BLaER1 treated with 17β-estradiol and CSF1 and Interleukin-3, amounts not matched to agents 10 nM and 100 nM (cell line): Measurements from ENCODE around the gene CNTN6.

Source experiments
- H3K27ac ChIP-seq, 11 experiments: shearing (Covaris generic); formaldehyde crosslinking; 2 replicates each; pipeline ENCODE4 v1.8.1; 2022
- H3K27me3 ChIP-seq, 11 experiments: shearing (Covaris generic); formaldehyde crosslinking; 2 replicates each; pipeline ENCODE4 v1.8.1; 2022
- H3K36me3 ChIP-seq, 11 experiments: shearing (Covaris generic); formaldehyde crosslinking; 2 replicates each; pipeline ENCODE4 v1.8.1; 2022
- H3K4me1 ChIP-seq, 10 experiments: shearing (Covaris generic); formaldehyde crosslinking; 2 replicates each; pipeline ENCODE4 v1.8.1; 2022
- H3K4me2 ChIP-seq, 11 experiments: shearing (Covaris generic); formaldehyde crosslinking; 2 replicates each; pipeline ENCODE4 v1.8.1; 2022
- H3K4me3 ChIP-seq, 10 experiments: shearing (Covaris generic); formaldehyde crosslinking; 2 replicates each; pipeline ENCODE4 v1.8.1; 2022
- H3K9ac ChIP-seq, 11 experiments: shearing (Covaris generic); formaldehyde crosslinking; 2 replicates each; pipeline ENCODE4 v1.8.1; 2022
- H3K9me3 ChIP-seq, 11 experiments: shearing (Covaris generic); formaldehyde crosslinking; replicated peaks in 1 of 11; 2 replicates each; pipeline ENCODE4 v1.8.1; 2022
- H4K20me1 ChIP-seq, 11 experiments: shearing (Covaris generic); formaldehyde crosslinking; 2 replicates each; pipeline ENCODE4 v1.8.1; 2022
- Cebpa-rat ChIP-seq, 11 experiments: shearing (Covaris generic); IDR thresholded peaks; 2 replicates each; pipeline ENCODE4 v1.8.1; 2022

CNTN6 gene

DNA sequence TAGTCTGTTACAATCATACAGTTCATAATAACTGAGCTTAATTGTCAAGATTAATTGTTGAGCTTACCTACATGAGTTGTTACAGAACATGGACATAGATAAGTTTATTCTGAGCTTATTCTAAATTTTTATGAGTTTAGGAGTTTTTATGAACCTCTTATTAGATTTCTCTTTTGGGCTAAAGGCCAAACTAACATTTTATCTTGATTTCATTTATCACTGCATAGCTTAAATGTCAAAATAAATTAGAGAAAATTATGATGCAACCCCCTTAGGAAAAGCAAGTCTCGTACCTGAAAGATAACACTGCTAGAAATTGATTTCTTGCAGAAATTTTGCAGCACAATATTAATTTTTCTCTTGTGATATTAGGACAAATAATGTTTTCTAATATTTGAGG is 54.5 kb downstream of the CNTN6 start:
- TF ChIP-seq Cebpa-rat (IDR thresholded peaks at IDR 0.05): no peak
- H3K27me3 ChIP-seq: no peaks in the 10 kb centered on the region
- no peaks in the 10 kb centered on the region for H3K36me3 ChIP-seq
- no peaks in the 10 kb centered on the region for H3K4me1 ChIP-seq
- no peak overlapping the region for H3K27ac ChIP-seq
- H3K9me3 ChIP-seq: no peaks in the 10 kb centered on the region
- no peak overlapping the region for H3K4me2 ChIP-seq
- H3K4me3 ChIP-seq: no peak overlapping the region
- H3K9ac ChIP-seq: no peak overlapping the region
- no peaks in the 10 kb centered on the region for H4K20me1 ChIP-seq

DNA sequence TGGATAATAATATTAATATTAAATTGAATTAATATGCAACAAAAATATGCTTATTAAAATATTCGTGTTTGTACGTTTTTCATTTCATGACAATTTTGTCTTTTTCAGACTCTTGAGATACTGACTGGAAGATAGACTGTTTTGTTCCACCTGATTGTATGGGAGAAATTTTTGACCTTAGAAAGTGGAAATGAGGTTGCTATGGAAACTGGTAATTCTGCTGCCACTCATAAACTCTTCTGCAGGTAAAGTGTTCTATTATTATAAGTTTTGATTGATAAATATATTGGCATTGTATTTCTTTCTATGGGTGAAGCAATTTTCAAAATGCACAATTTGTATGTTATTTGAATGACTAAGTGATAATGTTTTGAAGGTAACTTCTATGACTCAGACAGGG is 55.0 kb downstream of the CNTN6 start:
- TF ChIP-seq Cebpa-rat (IDR thresholded peaks at IDR 0.05): no peak
- no peak overlapping the region for H3K9ac ChIP-seq
- H4K20me1 ChIP-seq: no peaks in the 10 kb centered on the region
- no peaks in the 10 kb centered on the region for H3K27me3 ChIP-seq
- H3K27ac ChIP-seq: no peak overlapping the region
- no peak overlapping the region for H3K4me2 ChIP-seq
- no peaks in the 10 kb centered on the region for H3K4me1 ChIP-seq
- H3K4me3 ChIP-seq: no peak overlapping the region
- H3K9me3 ChIP-seq: no peaks in the 10 kb centered on the region
- no peaks in the 10 kb centered on the region for H3K36me3 ChIP-seq

DNA sequence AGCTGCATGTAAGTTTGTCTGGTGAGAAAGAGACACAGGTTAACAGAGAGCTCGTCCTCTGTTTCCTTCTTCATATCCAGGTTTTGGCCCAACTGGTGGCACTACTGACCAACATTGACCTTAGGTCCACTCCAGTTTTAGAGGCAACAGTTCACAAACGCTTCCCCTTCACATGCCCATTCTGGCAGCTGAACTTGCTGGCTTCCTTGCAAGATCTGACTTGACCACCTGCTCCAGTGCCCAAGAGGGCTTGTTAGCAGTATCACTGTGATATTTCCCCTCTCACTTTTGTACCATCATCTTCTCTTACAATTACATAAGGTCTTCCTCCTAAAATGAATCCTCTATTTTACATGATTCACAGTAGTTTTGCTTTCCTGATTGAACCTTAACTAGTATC is 71.3 kb downstream of the CNTN6 start:
- no peak for TF ChIP-seq Cebpa-rat (IDR thresholded peaks at IDR 0.05)
- H3K9me3 ChIP-seq: no peaks in the 10 kb centered on the region
- no peaks in the 10 kb centered on the region for H3K27me3 ChIP-seq
- no peak overlapping the region for H3K27ac ChIP-seq
- no peak overlapping the region for H3K9ac ChIP-seq
- no peak overlapping the region for H3K4me3 ChIP-seq
- no peak overlapping the region for H3K4me2 ChIP-seq
- no peaks in the 10 kb centered on the region for H3K4me1 ChIP-seq
- H4K20me1 ChIP-seq: no peaks in the 10 kb centered on the region
- H3K36me3 ChIP-seq: no peaks in the 10 kb centered on the region

DNA sequence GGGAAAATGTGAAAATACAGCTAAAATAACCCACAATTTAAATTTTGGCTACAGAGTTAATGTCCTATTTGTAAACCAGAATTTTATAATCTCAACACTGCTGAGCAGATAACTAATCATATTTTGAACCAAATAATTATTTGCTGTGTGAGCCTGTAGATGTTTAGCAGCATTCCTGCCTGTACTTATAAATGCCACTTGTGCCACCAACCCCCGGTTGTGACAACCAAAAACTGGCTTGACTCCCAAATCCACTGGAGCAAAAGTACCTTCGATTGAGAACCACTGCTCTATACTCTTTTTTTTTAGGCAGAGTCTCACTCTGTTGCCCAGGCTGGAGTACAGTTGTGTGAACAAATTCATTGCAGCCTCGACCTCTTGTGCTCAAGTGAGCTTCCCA is 78.5 kb downstream of the CNTN6 start:
- no peak for TF ChIP-seq Cebpa-rat (IDR thresholded peaks at IDR 0.05)
- no peak overlapping the region for H3K27ac ChIP-seq
- no peaks in the 10 kb centered on the region for H3K4me1 ChIP-seq
- no peaks in the 10 kb centered on the region for H3K36me3 ChIP-seq
- H4K20me1 ChIP-seq: no peaks in the 10 kb centered on the region
- no peak overlapping the region for H3K9ac ChIP-seq
- H3K27me3 ChIP-seq: no peaks in the 10 kb centered on the region
- no peaks in the 10 kb centered on the region for H3K9me3 ChIP-seq
- no peak overlapping the region for H3K4me2 ChIP-seq
- H3K4me3 ChIP-seq: no peak overlapping the region

DNA sequence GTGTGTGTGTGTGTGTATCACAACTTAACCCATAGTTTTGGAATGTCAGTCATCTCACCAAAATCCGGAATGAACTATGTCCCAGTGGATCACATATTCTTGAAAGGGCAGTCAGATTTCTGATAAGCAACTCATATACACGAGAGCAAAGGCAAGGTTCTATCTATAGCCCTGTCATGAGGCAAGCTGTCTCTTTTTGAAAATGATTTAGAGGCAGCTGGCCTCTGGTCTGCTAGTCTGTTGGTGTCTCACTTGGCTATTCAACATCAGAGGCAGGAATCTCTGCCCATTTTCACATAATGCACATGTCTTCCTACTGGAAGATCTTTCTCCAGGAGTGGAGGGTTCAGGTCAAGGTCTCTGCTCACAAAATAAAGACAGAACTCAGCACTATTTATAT is 79.8 kb downstream of the CNTN6 start:
- Histone ChIP-seq H3K4me1 (no peaks in the 10 kb centered on the region), H3K27me3 (no peaks in the 10 kb centered on the region), H3K4me2 (no peak overlapping the region), H3K9me3 (no peaks in the 10 kb centered on the region), H3K9ac (no peak overlapping the region), H3K4me3 (no peak overlapping the region), H4K20me1 (no peaks in the 10 kb centered on the region), H3K36me3 (no peaks in the 10 kb centered on the region), H3K27ac (no peak overlapping the region)
- no peak for TF ChIP-seq Cebpa-rat (IDR thresholded peaks at IDR 0.05)

DNA sequence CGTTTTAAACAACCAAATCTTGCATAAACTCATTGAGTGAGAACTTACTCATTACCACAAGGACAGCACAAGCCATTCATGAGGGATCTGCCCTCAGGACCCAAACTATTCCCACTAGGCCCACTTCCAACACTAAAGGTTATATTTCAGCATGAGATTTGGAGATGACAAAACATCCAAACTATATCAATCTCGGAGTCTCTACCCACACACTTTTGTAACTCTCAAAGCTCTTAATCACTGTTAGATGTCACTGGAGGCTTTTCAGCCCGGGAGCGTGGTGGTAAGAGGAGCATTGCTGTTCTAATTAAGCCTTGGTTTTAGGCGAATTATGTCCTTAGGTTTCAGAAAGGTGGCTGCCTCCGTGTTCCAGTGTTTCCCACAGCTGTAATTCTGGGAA is 86.3 kb downstream of the CNTN6 start:
- Histone ChIP-seq H3K4me1 (no peaks in the 10 kb centered on the region), H3K27ac (no peak overlapping the region), H4K20me1 (no peaks in the 10 kb centered on the region), H3K36me3 (no peaks in the 10 kb centered on the region), H3K4me3 (no peak overlapping the region), H3K4me2 (no peak overlapping the region), H3K9me3 (no peaks in the 10 kb centered on the region), H3K9ac (no peak overlapping the region), H3K27me3 (no peaks in the 10 kb centered on the region)
- TF ChIP-seq Cebpa-rat (IDR thresholded peaks at IDR 0.05): no peak

DNA sequence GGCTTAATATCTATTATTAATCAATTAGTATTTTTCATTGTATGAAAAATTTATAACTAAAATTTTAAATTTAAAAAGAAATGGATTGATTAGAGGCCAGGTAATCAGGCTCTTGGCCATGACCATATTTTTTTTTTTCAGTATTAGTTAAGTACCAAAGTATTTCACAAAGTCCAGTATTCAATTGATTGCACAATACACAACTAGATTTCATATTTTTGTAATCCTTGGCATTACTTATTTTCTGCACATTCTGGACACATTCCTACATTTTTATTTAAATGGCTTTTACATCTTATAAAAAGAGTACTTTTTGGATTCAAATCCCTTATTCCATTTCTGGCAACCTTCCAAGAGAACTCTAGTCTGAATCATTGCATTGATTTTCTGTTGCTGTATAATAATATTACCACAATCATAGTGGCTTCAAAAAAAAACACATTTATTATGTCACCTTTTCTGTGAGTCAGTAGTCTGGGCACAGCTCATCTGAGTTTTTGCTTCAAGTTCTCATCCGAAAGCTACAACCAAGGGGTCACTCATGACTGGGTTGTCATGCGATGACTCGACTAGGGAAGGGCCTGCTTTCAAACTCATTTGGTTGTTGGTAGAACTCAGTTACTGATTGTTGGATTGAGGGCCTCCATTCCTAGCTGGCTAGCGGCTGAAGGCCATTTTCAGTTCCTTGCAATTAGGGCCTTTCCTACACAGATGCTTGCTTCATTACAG is 90.7 kb downstream of the CNTN6 start:
- no peak overlapping the region for H3K9ac ChIP-seq
- peak in 1 of 11 experiments; percentile 32; a peak in 1 of 22 replicates for TF ChIP-seq Cebpa-rat (IDR thresholded peaks at IDR 0.05)
- peaks cover 0 to 7% (median 2%) of the 10 kb centered on the region in 10 experiments; a peak in 3 of 20 replicates for H3K4me1 ChIP-seq
- H3K4me2 ChIP-seq: no peak overlapping the region
- H3K27ac ChIP-seq: no peak overlapping the region
- no peaks in the 10 kb centered on the region for H3K27me3 ChIP-seq
- H3K36me3 ChIP-seq: no peaks in the 10 kb centered on the region
- no peak overlapping the region for H3K4me3 ChIP-seq
- no peaks in the 10 kb centered on the region for H3K9me3 ChIP-seq
- no peaks in the 10 kb centered on the region for H4K20me1 ChIP-seq

DNA sequence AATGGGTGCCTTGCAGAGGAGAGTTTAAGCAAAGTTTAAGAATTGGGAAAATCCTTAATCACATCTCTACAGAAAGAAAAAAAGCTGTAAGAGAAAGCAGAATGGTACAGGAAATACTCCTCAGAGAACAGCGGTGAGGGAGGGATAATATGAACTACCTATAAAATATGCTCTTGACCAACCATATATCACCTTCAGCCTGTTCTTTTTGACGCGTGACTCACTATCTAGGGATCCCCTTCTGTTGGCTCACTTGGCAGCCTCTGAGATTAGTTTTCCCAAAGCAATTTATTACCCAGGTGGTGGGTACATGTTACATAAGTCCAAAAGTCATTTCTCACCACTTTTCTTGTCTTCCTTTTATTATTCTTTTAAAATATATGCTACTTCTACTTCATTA is 97.7 kb downstream of the CNTN6 start:
- H3K36me3 ChIP-seq: no peaks in the 10 kb centered on the region

DNA sequence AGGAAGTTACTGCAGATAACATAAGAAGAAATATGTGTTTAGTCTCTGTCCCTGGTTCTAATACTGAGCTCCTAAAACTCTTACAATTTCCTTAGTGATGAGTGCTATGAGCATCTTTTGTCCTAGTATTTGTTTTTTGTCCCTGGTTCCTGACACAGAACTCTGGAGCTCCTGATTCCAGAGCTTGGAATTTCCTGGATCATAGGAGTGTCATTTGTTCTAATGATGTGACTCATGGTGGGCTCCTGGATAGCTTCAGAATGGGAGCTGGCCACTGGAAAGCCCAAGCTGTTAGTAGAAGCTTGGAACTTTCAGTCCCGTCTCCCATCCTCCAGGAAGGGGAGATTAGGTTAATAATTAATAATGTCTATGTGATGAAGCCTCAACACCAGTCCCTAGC is 98.2 kb downstream of the CNTN6 start:
- no peak for TF ChIP-seq Cebpa-rat (IDR thresholded peaks at IDR 0.05)
- Histone ChIP-seq H4K20me1 (no peaks in the 10 kb centered on the region), H3K9me3 (no peaks in the 10 kb centered on the region), H3K27me3 (no peaks in the 10 kb centered on the region), H3K4me3 (no peak overlapping the region), H3K4me1 (peaks cover 0 to 7% (median 2%) of the 10 kb centered on the region in 10 experiments; a peak in 3 of 20 replicates), H3K27ac (no peak overlapping the region), H3K36me3 (no peaks in the 10 kb centered on the region), H3K9ac (no peak overlapping the region), H3K4me2 (no peak overlapping the region)

More for the DNA sequence above, 97.7 kb downstream of the CNTN6 start:
- Histone ChIP-seq H3K4me3 (no peak overlapping the region), H3K9me3 (no peaks in the 10 kb centered on the region), H3K4me2 (no peak overlapping the region), H4K20me1 (no peaks in the 10 kb centered on the region), H3K27ac (no peak overlapping the region), H3K9ac (no peak overlapping the region), H3K4me1 (peaks cover 0 to 7% (median 2%) of the 10 kb centered on the region in 10 experiments; a peak in 3 of 20 replicates), H3K27me3 (no peaks in the 10 kb centered on the region)
- TF ChIP-seq Cebpa-rat (IDR thresholded peaks at IDR 0.05): no peak

DNA sequence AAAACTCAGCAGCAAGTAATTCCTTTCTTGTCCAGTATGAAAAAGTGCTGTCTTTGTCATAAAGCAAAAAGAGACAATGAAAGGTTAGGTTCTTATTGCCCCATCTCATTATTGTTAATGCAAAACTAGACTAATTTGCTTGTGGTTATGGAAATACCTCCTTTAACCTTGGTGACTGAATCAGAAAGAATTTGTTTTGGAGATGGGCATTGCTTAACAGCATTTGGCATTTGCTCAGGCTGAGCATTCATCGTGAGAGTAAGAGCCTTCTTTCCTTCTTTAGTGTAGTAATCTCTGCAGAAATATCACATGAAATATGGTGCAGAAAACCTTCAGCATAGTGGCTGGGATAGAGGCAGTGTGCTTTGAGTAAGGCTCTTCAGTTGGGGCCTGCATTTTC is 103.1 kb downstream of the CNTN6 start:
- H3K4me3 ChIP-seq: no peak overlapping the region
- no peak overlapping the region for H3K9ac ChIP-seq
- H3K9me3 ChIP-seq: no peaks in the 10 kb centered on the region
- H4K20me1 ChIP-seq: no peaks in the 10 kb centered on the region
- H3K27ac ChIP-seq: no peak overlapping the region
- H3K27me3 ChIP-seq: no peaks in the 10 kb centered on the region
- no peak for TF ChIP-seq Cebpa-rat (IDR thresholded peaks at IDR 0.05)
- H3K4me2 ChIP-seq: no peak overlapping the region
- no peaks in the 10 kb centered on the region for H3K36me3 ChIP-seq
- no peaks in the 10 kb centered on the region for H3K4me1 ChIP-seq
